GM19023 (cell line): Measurements from ENCODE around the gene CTCF.

Experiments
- ATAC-seq: cut with Tn5 transposase; IDR thresholded peaks from one replicate; pipeline ENCODE4 v1.9.1; 2021; ENCODE audit warnings: mild to moderate bottlenecking, moderate library complexity; ENCODE audit not compliant: unreplicated experiment

The CTCF gene

GRCh38 chr16:67676939-67677338 is 114.6 kb downstream of the CTCF start:
- ATAC-seq = no peak

GRCh38 chr16:67677712-67678111 is 115.4 kb downstream of the CTCF start:
- ATAC-seq = no peak

GRCh38 chr16:67678354-67679023 is 116.2 kb downstream of the CTCF start:
- no peak for ATAC-seq

GRCh38 chr16:67679935-67680897 is 117.9 kb downstream of the CTCF start:
- no peak for ATAC-seq

GRCh38 chr16:67683767-67684166 is 121.4 kb downstream of the CTCF start:
- no peak for ATAC-seq

GRCh38 chr16:67685388-67686112 is 123.2 kb downstream of the CTCF start:
- ATAC-seq = no peak
